HEK293T (cell line): ENCODE measurements around the gene SYTL2.

ENCODE experiments used
- BHLHE40 ChIP-seq: fragments of 450-650 bp; IDR thresholded peaks from 2 replicates; pipeline ENCODE4 v1.6.1; 2016; ENCODE audit warnings: mild to moderate bottlenecking, moderate library complexity, borderline replicate concordance
- ELF4 ChIP-seq: fragments of 450-650 bp; IDR thresholded peaks from 2 replicates; pipeline ENCODE4 v1.6.1; 2017; ENCODE audit warnings: antibody characterized with exemption
- FOXA1 ChIP-seq: fragments of 450-650 bp; IDR thresholded peaks from 2 replicates; pipeline ENCODE4 v1.6.1; 2016; ENCODE audit warnings: mild to moderate bottlenecking
- FOXM1 ChIP-seq: fragments of 450-650 bp; IDR thresholded peaks from 2 replicates; pipeline ENCODE4 v1.6.1; 2017; ENCODE audit warnings: mild to moderate bottlenecking, borderline replicate concordance
- L3MBTL2 ChIP-seq: fragments of 450-650 bp; conservative IDR thresholded peaks from 2 replicates; pipeline ENCODE4 v1.6.1; 2016; ENCODE audit warnings: mild to moderate bottlenecking
- PKNOX1 ChIP-seq: fragments of 450-650 bp; IDR thresholded peaks from 2 replicates; pipeline ENCODE4 v1.6.1; 2016

DNA sequence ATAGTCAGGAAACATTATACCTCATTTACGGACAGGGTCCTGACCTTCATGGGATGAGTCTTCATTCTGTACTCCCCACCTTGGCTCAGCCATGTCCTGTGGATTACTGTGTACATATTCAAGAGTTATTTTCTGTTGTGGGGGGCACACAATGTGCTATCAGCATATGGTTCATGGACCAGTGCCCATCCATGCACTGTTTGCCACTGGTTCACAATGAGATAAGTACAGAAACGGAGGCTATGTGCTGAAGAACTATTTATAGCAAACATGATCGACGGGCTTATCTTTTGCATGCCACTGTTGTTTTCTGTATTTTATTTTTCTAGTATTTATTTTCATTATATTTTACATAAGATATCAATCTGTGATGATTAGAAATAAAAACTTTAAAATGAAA lies 68.6 kb downstream of the SYTL2 start:
- no peak for TF ChIP-seq FOXM1
- TF ChIP-seq ELF4 = no peak
- no peak for TF ChIP-seq BHLHE40
- TF ChIP-seq L3MBTL2 = no peak
- TF ChIP-seq PKNOX1 = no peak
- no peak for TF ChIP-seq FOXA1
